BJ (cell line): ENCODE data around the gene GP1BB. TPM values are rescaled to one million over a fixed set of nuclear protein-coding genes. Genes with fewer than 3 reads are reported as not detected.
A peak's percentile ranks its signal among the peaks of the same experiment; 100 is the strongest.

Source experiments
- CTCF ChIA-PET: fragments of 350-600 bp; formaldehyde crosslinking; extraction: SDS; loops from one replicate; lab custom pipeline; 2021; ENCODE audit warnings: antibody characterized with exemption, inconsistent platforms; lab: Yijun Ruan, JAX
- POLR2A ChIA-PET: fragments of 300-600 bp; sonication (Branson Sonifier 250); formaldehyde crosslinking; extraction: SDS; loops from one replicate; lab custom pipeline; 2021; ENCODE audit warnings: antibody characterized with exemption; lab: Charles Lee
- DNase-seq: peaks from one replicate; pipeline ENCODE4 v3.0.0-alpha.2; 2011; ENCODE audit warnings: low read depth
- H3K27me3 ChIP-seq: 2 replicates; pipeline ENCODE4 v1.6.0; 2011; ENCODE audit warnings: low read length; ENCODE audit not compliant: control insufficient read depth, insufficient read depth
- H3K36me3 ChIP-seq: 2 replicates; pipeline ENCODE4 v1.5.1; 2011; ENCODE audit warnings: low read length; ENCODE audit not compliant: control insufficient read depth, insufficient read depth
- H3K4me3 ChIP-seq: 2 replicates; pipeline ENCODE4 v1.5.1; 2011; ENCODE audit warnings: low read depth, mild to moderate bottlenecking, control low read depth, low read length
- CTCF ChIP-seq: IDR thresholded peaks from 2 replicates; pipeline ENCODE4 v1.5.1; 2011; ENCODE audit warnings: low read depth, mild to moderate bottlenecking, control low read depth, inconsistent platforms, low read length, moderate library complexity; ENCODE audit not compliant: insufficient read depth
- polyA plus RNA-seq: library from polyadenylated mRNA; depleted of rRNA; stranded (reverse); fragments of >200 nt; gene quantifications from 2 replicates; pipeline ENCODE4 v1.2.3, GENCODE V29; 2011

GP1BB gene
- polyA plus RNA-seq, 1 experiment: 4.2 TPM

GRCh38 chr22:19710769-19711106 is 12.6 kb upstream of the GP1BB start:
- Histone ChIP-seq H3K4me3 (no peak overlapping the region), H3K27me3 (peaks cover 4% of the 10 kb centered on the region; the same call in 1 of the 2 replicates), H3K36me3 (no peaks in the 10 kb centered on the region)
- POLR2A ChIA-PET: no interaction called here
- CTCF ChIA-PET: no interaction called here
- no peak for DNase-seq
- TF ChIP-seq CTCF: no peak

GRCh38 chr22:19713245-19713644 is 10.1 kb upstream of the GP1BB start:
- Histone ChIP-seq H3K4me3 (no peak overlapping the region), H3K27me3 (peaks cover 4% of the 10 kb centered on the region; the same call in 1 of the 2 replicates), H3K36me3 (no peaks in the 10 kb centered on the region)
- CTCF ChIA-PET: interaction anchor here (1.7 kb wide), 1 partner anchor 80 kb away, joined by 5 read pairs; no protein-coding TSS in a partner anchor
- no peak for TF ChIP-seq CTCF
- DNase-seq: no peak
- POLR2A ChIA-PET: no interaction called here

GRCh38 chr22:19713650-19714311 is 9.6 kb upstream of the GP1BB start:
- Histone ChIP-seq H3K27me3 (peaks cover 4% of the 10 kb centered on the region; the same call in 1 of the 2 replicates), H3K4me3 (peak overlapping the region; percentile 47), H3K36me3 (no peaks in the 10 kb centered on the region)
- DNase-seq: no peak
- CTCF ChIA-PET: interaction anchor here (1.1 to 1.7 kb wide), 2 partner anchors 17 to 81 kb away, joined by 3 to 5 read pairs; no protein-coding TSS in a partner anchor
- TF ChIP-seq CTCF: no peak
- POLR2A ChIA-PET: no interaction called here

- POLR2A ChIA-PET: no interaction called here
- Histone ChIP-seq H3K36me3 (no peaks in the 10 kb centered on the region), H3K4me3 (peak within 1 kb of the TSS; percentile 66), H3K27me3 (peaks cover 4% of the 10 kb centered on the region; the same call in 1 of the 2 replicates)
- CTCF ChIA-PET: interaction anchor here (1.1 to 1.4 kb wide), 2 partner anchors 16 to 35 kb away, joined by 3 to 11 read pairs; no protein-coding TSS in a partner anchor
- no peak for TF ChIP-seq CTCF
- DNase-seq: no peak
Measured at GRCh38 chr22:19714312-19715187, 8.8 kb upstream of the GP1BB start, which contains the start of gene SEPTIN5. TSS of gene SEPTIN5 (plus strand) at chr22:19714503. CDS start at chr22:19714589, 86 bp downstream.
